Body of pancreas (tissue), 4 donors: ENCODE results near the gene MED25. TPM values are rescaled to one million over a fixed set of nuclear protein-coding genes. Genes with fewer than 3 reads are reported as not detected.

Experiments
- ATAC-seq: fragments of 150-250 bp; one replicate; pipeline ENCODE4 v1.9.1; 2016
- DNase-seq, 4 donors: peaks; one replicate each; pipeline ENCODE4 v3.0.0-alpha.2; 2019
- H3K27ac ChIP-seq, 4 donors: fragments of 200-600 bp; sonication (generic); 1 replicate in 3 of 4; 2 replicates in 1 of 4; pipeline versions ENCODE4 v1.5.1 to v1.6.1; 2016 to 2019; ENCODE audit warnings: mild to moderate bottlenecking in 1 of 4, mixed read lengths in 1 of 4, moderate library complexity in 1 of 4
- H3K27me3 ChIP-seq, 2 donors: fragments of 200-600 bp; sonication (generic); one replicate each; pipeline ENCODE4 v1.6.0; 2016; ENCODE audit warnings: mild to moderate bottlenecking in 1 of 2
- H3K36me3 ChIP-seq, 2 donors: fragments of 200-600 bp; sonication (generic); replicated peaks in 1 of 2; 2 replicates each; pipeline ENCODE4 v1.5.1; 2016; ENCODE audit warnings: low read depth in 2 of 2; ENCODE audit not compliant: insufficient read depth in 1 of 2
- H3K4me1 ChIP-seq: fragments of 200-600 bp; sonication (generic); one replicate; pipeline ENCODE4 v1.6.0; 2016
- H3K4me3 ChIP-seq, 2 donors: fragments of 200-600 bp; sonication (generic); 1 replicate in 1 of 2; 2 replicates in 1 of 2; pipeline ENCODE4 v1.5.1; 2016 to 2019
- H3K9me3 ChIP-seq, 3 donors: fragments of 200-600 bp; sonication (generic); 1 replicate in 2 of 3; 2 replicates in 1 of 3; pipeline ENCODE4 v1.5.1; 2016
- POLR2A ChIP-seq, 3 donors: fragments of 450-650 bp; IDR thresholded peaks; one replicate each; pipeline ENCODE4 v1.6.1; 2016; ENCODE audit warnings: antibody characterized with exemption in 3 of 3, mild to moderate bottlenecking in 2 of 3
- WGBS, 2 donors: methylation state at CpG; one replicate each; pipeline ENCODE4 v1.1.5; 2017; 5-methylcytosine and 5-hydroxymethylcytosine counted together
- intact Hi-C: fragments of 100-400 bp; cut with DNase I; formaldehyde crosslinking; loops from one replicate; pipeline ENCODE4 v1.15.1; 2023
- total RNA-seq, 2 donors: library from RNA; depleted of rRNA; stranded (reverse); fragments of >200 nt; gene quantifications; one replicate each; pipeline ENCODE4 v1.1.0, GENCODE V29; 2016
- TF ChIP-seq, protein P1 (sequence below), 7 experiments: fragments of 450-650 bp in 4 of 7; fragments of 200-600 bp in 3 of 7; sonication (generic) in 3 of 7; IDR thresholded peaks; one replicate each; pipeline ENCODE4 v1.5.1; 2016 to 2019; ENCODE audit warnings: antibody characterized with exemption in 7 of 7

MED25 gene
- total RNA-seq, 2 donors from 2014 or later, result 15.8 to 16.9 TPM

DNA sequence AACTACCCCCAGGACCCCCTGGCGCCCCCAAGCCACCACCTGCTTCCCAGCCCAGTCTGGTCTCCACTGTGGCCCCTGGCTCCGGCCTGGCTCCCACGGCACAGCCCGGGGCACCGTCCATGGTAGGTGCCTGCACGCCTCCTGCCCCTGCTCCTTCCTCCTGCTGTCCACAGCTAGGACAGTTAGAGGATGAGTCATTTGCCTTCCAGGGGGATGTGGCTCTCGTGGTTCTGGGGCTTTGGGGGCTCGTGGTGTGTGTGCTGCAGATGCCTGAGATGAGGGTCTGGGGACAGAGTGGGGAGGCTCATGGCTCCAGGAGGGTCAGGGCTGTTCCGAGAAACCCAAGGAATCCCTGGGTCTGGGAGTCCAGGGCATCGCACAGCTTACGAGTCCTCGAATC lies 12.7 kb downstream of the MED25 start:
- peaks cover 4% of the 10 kb centered on the region for H3K4me1 ChIP-seq
- no peaks in the 10 kb centered on the region for H3K9me3 ChIP-seq
- 87 to 97% methylated on average over 6 to 8 of the region's 12 CpGs for WGBS, 2 donors
- ATAC-seq (no peak), DNase-seq (no peak)
- intact Hi-C loops, result no loop called here
- no peak overlapping the region for H3K27ac ChIP-seq
- H3K36me3 ChIP-seq, result peaks cover 0 to 21% of the 10 kb centered on the region in 2 donors
- TF ChIP-seq POLR2A (IDR thresholded peaks at IDR 0.05), result no peak
- TF ChIP-seq, protein P1, sequence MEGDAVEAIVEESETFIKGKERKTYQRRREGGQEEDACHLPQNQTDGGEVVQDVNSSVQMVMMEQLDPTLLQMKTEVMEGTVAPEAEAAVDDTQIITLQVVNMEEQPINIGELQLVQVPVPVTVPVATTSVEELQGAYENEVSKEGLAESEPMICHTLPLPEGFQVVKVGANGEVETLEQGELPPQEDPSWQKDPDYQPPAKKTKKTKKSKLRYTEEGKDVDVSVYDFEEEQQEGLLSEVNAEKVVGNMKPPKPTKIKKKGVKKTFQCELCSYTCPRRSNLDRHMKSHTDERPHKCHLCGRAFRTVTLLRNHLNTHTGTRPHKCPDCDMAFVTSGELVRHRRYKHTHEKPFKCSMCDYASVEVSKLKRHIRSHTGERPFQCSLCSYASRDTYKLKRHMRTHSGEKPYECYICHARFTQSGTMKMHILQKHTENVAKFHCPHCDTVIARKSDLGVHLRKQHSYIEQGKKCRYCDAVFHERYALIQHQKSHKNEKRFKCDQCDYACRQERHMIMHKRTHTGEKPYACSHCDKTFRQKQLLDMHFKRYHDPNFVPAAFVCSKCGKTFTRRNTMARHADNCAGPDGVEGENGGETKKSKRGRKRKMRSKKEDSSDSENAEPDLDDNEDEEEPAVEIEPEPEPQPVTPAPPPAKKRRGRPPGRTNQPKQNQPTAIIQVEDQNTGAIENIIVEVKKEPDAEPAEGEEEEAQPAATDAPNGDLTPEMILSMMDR (IDR thresholded peaks at IDR 0.05), result no peak
- no peaks in the 10 kb centered on the region for H3K27me3 ChIP-seq
- H3K4me3 ChIP-seq, result no peak overlapping the region

DNA sequence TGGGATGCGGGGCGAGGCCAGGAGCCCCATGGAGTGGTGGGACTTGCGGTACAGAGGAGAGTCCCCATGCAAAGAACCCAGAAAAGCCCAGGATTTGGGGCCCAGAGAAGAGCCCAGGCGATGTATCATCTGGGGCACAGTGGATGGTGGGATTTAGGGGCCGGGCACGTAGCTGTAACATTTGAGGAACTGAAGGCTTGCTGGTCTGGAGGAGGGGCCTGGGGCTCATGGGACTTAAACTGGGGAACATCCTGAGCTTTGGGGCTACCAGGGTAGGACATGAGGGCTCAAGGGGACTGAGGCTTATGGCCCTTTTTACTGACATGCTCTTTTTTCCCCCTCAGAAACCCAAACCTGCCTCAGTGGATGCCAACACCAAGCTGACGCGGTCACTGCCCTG lies 13.5 kb downstream of the MED25 start:
- intact Hi-C loops, result no loop called here
- Histone ChIP-seq H3K9me3 (no peaks in the 10 kb centered on the region), H3K27ac (no peak overlapping the region), H3K27me3 (no peaks in the 10 kb centered on the region), H3K4me1 (no peaks in the 10 kb centered on the region), H3K36me3 (peaks cover 0 to 21% of the 10 kb centered on the region in 2 donors), H3K4me3 (no peak overlapping the region)
- ATAC-seq (no peak), DNase-seq (no peak)
- 92 to 94% methylated on average over 6 to 8 of the region's 8 CpGs for WGBS, 2 donors
- TF ChIP-seq, protein P1 (IDR thresholded peaks at IDR 0.05), result no peak
- no peak for TF ChIP-seq POLR2A (IDR thresholded peaks at IDR 0.05)

DNA sequence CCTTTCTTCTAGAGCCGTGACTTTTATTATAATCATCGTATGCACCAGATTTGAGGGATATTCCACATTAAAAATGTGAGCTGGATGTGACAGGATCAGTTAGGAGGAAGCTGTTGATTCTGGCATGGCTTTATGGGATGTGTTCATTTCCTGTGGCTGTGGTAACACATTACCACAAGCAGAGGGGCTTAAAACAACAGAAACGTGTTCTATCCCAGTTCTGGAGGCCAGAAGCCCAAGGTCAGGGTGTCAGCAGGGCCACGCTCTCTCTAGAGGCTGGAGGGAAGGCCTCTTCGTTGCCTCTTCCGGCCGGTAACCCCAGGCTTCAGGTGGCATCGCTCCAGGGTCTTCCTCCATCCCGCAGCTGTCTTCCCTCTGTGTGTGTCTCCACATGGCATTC lies 14.5 kb downstream of the MED25 start:
- Histone ChIP-seq H3K4me1 (no peaks in the 10 kb centered on the region), H3K4me3 (no peak overlapping the region), H3K9me3 (no peaks in the 10 kb centered on the region), H3K36me3 (peaks cover 0 to 21% of the 10 kb centered on the region in 2 donors), H3K27ac (no peak overlapping the region), H3K27me3 (no peaks in the 10 kb centered on the region)
- no peak for DNase-seq
- no peak for TF ChIP-seq POLR2A (IDR thresholded peaks at IDR 0.05)
- TF ChIP-seq, protein P1 (IDR thresholded peaks at IDR 0.05), result no peak
- ATAC-seq, result no peak
- intact Hi-C loops, result no loop called here
- WGBS, 2 donors, result 62 to 83% methylated on average over 9 of the region's 9 CpGs

- intact Hi-C loops, result no loop called here
- ATAC-seq (no peak), DNase-seq (no peak)
- no peaks in the 10 kb centered on the region for H3K4me1 ChIP-seq
- no peaks in the 10 kb centered on the region for H3K27me3 ChIP-seq
- no peak for TF ChIP-seq POLR2A (IDR thresholded peaks at IDR 0.05)
- TF ChIP-seq, protein P1 (IDR thresholded peaks at IDR 0.05), result no peak
- no peak overlapping the region for H3K4me3 ChIP-seq
- peaks cover 0 to 21% of the 10 kb centered on the region in 2 donors for H3K36me3 ChIP-seq
- no peak overlapping the region for H3K27ac ChIP-seq
- WGBS, 2 donors, result 63 to 82% methylated on average over 1 to 7 of the region's 7 CpGs
- no peaks in the 10 kb centered on the region for H3K9me3 ChIP-seq
Observed at GRCh38 chr19:49833599-49833998, 15.5 kb downstream of the MED25 start.

- DNase-seq, result no peak
- intact Hi-C loops, result no loop called here
- H3K36me3 ChIP-seq, result peaks cover 0 to 24% of the 10 kb centered on the region in 2 donors
- ATAC-seq, result no peak
- no peak overlapping the region for H3K27ac ChIP-seq
- no peaks in the 10 kb centered on the region for H3K27me3 ChIP-seq
- H3K4me1 ChIP-seq, result no peaks in the 10 kb centered on the region
- 89 to 94% methylated on average over 8 to 10 of the region's 12 CpGs for WGBS, 2 donors
- no peaks in the 10 kb centered on the region for H3K9me3 ChIP-seq
- TF ChIP-seq, protein P1 (IDR thresholded peaks at IDR 0.05), result no peak
- no peak for TF ChIP-seq POLR2A (IDR thresholded peaks at IDR 0.05)
- no peak overlapping the region for H3K4me3 ChIP-seq
Observed at GRCh38 chr19:49835562-49835961, 17.5 kb downstream of the MED25 start.
